Naive thymus-derived CD8-positive, alpha-beta T cell (primary cell): ENCODE measurements around the gene SPATA4. TPM values are rescaled to one million over a fixed set of nuclear protein-coding genes. Genes with fewer than 3 reads are reported as not detected.

Experiments used
- ATAC-seq, 2 donors: fragments of 150-1000 bp; cut with Tn5 transposase in 1 of 2; sonication (Bioruptor Pico), chemical (Tn5 transposase) in 1 of 2; 1 replicate in 1 of 2; 2 replicates in 1 of 2; pipeline ENCODE4 v1.10.0; 2021; ENCODE audit warnings: mild to moderate bottlenecking in 2 of 2, moderate library complexity in 2 of 2
- POLR2A ChIA-PET: fragments of 350-600 bp; sonication (Branson Sonifier 250); formaldehyde crosslinking; loops from one replicate; lab custom pipeline; 2021; ENCODE audit warnings: antibody characterized with exemption; lab: Charles Lee
- DNase-seq, 10 donors: peaks; one replicate each; pipeline versions ENCODE4 v3.0.0 to v3.0.0-alpha.2; 2020 to 2022
- H3K27ac Mint-ChIP-seq, 10 donors: one replicate each; pipeline ENCODE4 v1.8.0; 2020 to 2022; ENCODE audit warnings: mild to moderate bottlenecking in 10 of 10, mixed read lengths in 10 of 10, moderate library complexity in 4 of 10, inconsistent platforms in 1 of 10
- H3K27me3 Mint-ChIP-seq, 5 donors: one replicate each; pipeline ENCODE4 v1.8.0; 2021 to 2022; ENCODE audit warnings: mixed read lengths in 5 of 5
- H3K36me3 Mint-ChIP-seq, 3 donors: one replicate each; pipeline ENCODE4 v1.8.0; 2020 to 2022; ENCODE audit warnings: mixed read lengths in 3 of 3, mild to moderate bottlenecking in 2 of 3, inconsistent platforms in 1 of 3
- H3K4me1 Mint-ChIP-seq, 4 donors: one replicate each; pipeline ENCODE4 v1.8.0; 2021 to 2022; ENCODE audit warnings: mixed read lengths in 4 of 4
- H3K4me3 Mint-ChIP-seq, 10 donors: one replicate each; pipeline ENCODE4 v1.8.0; 2020 to 2022; ENCODE audit warnings: mild to moderate bottlenecking in 10 of 10, mixed read lengths in 10 of 10, moderate library complexity in 6 of 10, inconsistent platforms in 1 of 10
- H3K9me3 Mint-ChIP-seq, 9 donors: one replicate each; pipeline ENCODE4 v1.8.0; 2020 to 2022; ENCODE audit warnings: mixed read lengths in 9 of 9, mild to moderate bottlenecking in 3 of 9, inconsistent platforms in 1 of 9, moderate library complexity in 1 of 9
- polyA plus RNA-seq, 3 donors: library from polyadenylated mRNA; unstranded; fragments of 300-500 nt; fragmentation: Illumina TruSeq; gene quantifications; one replicate each; pipeline ENCODE4 v1.2.3, GENCODE V29; 2021
- total RNA-seq, 8 experiments: library from RNA in 2 of 8; stranded (reverse) in 2 of 8; gene quantifications; one replicate each; pipeline ENCODE4 v1.2.3 and lab custom pipeline; 2021 to 2026

Gene SPATA4
- total and polyA plus RNA-seq, 5 experiments from 2014 or later = not detected

DNA sequence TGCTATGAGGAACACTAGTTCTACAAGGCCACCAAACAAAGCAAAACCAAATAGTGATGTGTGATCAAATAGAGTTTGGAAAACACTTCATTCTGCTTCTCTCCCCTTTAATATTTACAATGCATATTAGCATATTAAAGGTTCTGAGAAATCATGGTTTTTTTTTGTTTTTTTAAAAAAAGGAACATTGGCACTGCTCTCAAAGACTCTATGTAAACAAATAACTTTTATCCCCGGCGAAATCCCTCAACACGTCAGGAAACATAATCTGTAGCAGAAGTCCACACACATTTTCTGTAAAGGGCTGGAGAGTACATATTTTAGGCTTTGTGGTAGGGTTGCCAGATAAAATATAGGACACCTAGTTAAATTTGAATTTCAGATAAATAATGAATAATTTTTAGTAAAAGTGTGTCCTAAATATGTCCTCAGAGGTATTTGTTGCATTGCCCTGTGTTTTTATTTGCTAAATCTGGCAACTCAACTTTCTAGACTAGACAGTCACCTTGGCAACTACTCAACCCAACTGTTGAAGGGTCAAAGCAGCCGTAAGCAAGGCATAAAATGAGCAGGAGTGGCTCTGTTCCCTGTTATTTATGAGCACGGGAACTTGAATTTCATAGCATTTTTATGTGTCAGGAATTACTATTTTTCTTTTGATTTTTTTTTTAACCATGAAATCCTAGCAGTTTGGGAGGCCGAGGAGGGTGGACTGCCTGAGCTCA lies 8.6 kb downstream of the SPATA4 start:
- Mint-ChIP-seq H3K9me3 (no peaks in the 10 kb centered on the region), H3K4me1 (no peaks in the 10 kb centered on the region), H3K27ac (no peak overlapping the region), H3K4me3 (no peak overlapping the region), H3K36me3 (no peaks in the 10 kb centered on the region), H3K27me3 (peaks cover 13 to 43% (median 18%) of the 10 kb centered on the region in 5 donors)
- ATAC-seq = no peak
- POLR2A ChIA-PET = no interaction called here
- no peak for DNase-seq

DNA sequence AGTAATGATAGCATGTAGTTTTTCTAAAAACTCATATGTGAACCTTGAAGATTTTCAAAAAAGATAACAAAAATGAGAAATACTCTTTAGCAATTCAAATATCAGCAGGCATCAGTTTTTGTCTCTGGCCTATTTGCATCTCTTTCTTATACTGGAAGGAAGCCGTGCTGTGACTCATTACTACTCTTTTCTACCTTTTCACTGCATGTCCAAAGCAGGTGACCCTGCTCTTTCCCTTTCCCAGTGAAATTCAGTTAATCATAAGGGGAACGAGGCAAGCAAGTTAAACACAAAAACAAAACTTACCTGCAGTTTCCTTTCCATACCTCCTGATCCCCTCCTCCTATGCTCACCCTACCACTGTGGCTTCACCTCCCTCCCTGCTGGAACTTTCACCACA lies 9.3 kb downstream of the SPATA4 start:
- no peaks in the 10 kb centered on the region for H3K9me3 Mint-ChIP-seq
- no peaks in the 10 kb centered on the region for H3K4me1 Mint-ChIP-seq

DNA sequence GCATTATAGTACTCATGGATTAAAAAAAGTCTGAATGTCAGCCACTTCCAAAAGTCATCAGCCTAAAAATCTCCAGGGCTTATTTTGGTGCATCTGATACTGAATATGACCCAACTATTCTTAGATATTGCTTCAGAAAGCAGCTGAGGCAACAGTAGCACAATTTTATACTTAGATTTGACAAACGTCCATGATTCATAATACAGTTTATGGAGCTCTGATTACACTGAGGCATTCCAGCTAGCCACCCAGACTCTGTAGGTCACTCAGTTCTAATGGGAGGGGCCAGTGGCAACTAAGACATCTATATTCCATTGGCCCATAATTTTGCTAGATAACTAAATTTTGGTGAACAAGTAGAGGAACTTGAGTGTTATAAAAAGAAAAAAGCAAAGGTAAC lies 10.3 kb downstream of the SPATA4 start:
- Mint-ChIP-seq H3K9me3 (no peaks in the 10 kb centered on the region), H3K4me1 (no peaks in the 10 kb centered on the region)

More for the DNA sequence above, 9.3 kb downstream of the SPATA4 start:
- Mint-ChIP-seq H3K27me3 (peaks cover 11 to 35% (median 13%) of the 10 kb centered on the region in 5 donors), H3K27ac (no peak overlapping the region), H3K4me3 (no peak overlapping the region), H3K36me3 (no peaks in the 10 kb centered on the region)
- POLR2A ChIA-PET = no interaction called here
- DNase-seq (no peak), ATAC-seq (no peak)

DNA sequence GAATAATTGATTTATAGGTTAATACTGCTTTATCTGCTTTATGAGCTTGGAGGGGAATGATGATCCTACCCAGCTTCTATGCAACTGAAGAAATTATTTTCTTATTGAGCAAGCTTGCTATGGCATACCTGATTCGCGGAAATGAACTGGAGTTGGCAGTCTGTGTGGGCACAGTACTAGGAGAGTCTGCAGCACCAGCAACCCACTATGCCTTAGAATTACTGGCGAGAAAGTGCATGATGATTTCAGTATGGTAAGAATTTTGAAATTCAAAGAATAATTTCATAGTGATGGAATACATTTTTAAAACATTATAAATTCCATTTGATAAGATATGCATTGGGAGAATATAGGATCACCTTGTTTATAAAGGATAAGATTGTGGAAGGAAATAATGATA lies 32.3 kb downstream of the SPATA4 start:
- DNase-seq (no peak), ATAC-seq (no peak)
- Mint-ChIP-seq H3K9me3 (no peaks in the 10 kb centered on the region), H3K36me3 (peaks cover 0 to 2% (median 0%) of the 10 kb centered on the region in 3 donors), H3K27me3 (peaks cover 0 to 6% (median 0%) of the 10 kb centered on the region in 5 donors), H3K4me3 (no peak overlapping the region), H3K4me1 (no peaks in the 10 kb centered on the region), H3K27ac (no peak overlapping the region)
- POLR2A ChIA-PET = no interaction called here

More for the DNA sequence above, 10.3 kb downstream of the SPATA4 start:
- peaks cover 10 to 35% (median 13%) of the 10 kb centered on the region in 5 donors for H3K27me3 Mint-ChIP-seq
- no peak for DNase-seq
- POLR2A ChIA-PET = no interaction called here
- no peak for ATAC-seq
- H3K27ac Mint-ChIP-seq = no peak overlapping the region
- H3K4me3 Mint-ChIP-seq = no peak overlapping the region
- H3K36me3 Mint-ChIP-seq = no peaks in the 10 kb centered on the region

DNA sequence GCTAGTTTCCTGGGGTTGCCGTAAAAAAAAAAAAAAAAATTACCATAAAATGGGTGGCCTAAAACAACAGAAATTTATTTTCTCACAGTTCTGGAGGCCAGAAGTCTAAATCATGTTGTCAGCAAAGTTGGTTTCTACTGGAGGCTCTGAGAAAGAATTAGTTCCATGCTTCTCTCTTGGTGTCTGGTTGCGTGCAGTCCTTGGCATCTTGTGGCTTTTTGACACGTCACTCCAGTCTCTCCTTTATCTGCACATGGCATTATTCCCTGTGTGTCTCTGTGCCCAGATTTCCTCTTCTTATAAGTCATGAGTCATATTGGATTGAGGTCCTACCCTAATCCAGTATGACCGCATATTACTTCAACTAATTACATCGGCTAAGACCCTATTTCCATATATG lies 38.7 kb downstream of the SPATA4 start:
- H3K36me3 Mint-ChIP-seq = no peaks in the 10 kb centered on the region
- H3K9me3 Mint-ChIP-seq = no peaks in the 10 kb centered on the region
- no peak overlapping the region for H3K4me3 Mint-ChIP-seq
- DNase-seq = no peak
- no peak for ATAC-seq
- POLR2A ChIA-PET = no interaction called here
- no peaks in the 10 kb centered on the region for H3K4me1 Mint-ChIP-seq
- H3K27ac Mint-ChIP-seq = no peak overlapping the region
- peaks cover 0 to 1% (median 0%) of the 10 kb centered on the region in 5 donors for H3K27me3 Mint-ChIP-seq

DNA sequence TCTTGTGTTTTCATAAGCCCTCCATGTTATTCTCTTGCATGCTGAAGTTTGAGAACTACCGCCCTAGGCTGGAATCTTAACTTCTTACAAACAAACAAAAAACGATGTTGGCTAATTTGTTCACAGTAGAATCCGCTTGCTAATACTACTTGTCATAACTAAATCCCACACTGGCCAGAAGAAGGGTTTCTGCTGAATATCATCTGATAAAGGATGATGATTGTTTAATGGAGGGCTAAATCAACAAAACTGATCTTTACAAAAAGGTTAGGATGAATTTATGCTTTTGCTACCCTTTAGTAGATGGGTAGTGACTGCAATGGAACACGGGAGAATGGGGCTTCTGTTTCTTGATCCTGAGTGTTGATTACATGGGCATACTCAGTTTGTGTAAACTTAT lies 42.3 kb downstream of the SPATA4 start:
- Mint-ChIP-seq H3K27me3 (peaks cover 0 to 1% (median 0%) of the 10 kb centered on the region in 5 donors), H3K36me3 (no peaks in the 10 kb centered on the region), H3K9me3 (no peaks in the 10 kb centered on the region), H3K4me3 (no peak overlapping the region), H3K27ac (no peak overlapping the region), H3K4me1 (no peaks in the 10 kb centered on the region)
- ATAC-seq (no peak), DNase-seq (no peak)
- POLR2A ChIA-PET = no interaction called here

DNA sequence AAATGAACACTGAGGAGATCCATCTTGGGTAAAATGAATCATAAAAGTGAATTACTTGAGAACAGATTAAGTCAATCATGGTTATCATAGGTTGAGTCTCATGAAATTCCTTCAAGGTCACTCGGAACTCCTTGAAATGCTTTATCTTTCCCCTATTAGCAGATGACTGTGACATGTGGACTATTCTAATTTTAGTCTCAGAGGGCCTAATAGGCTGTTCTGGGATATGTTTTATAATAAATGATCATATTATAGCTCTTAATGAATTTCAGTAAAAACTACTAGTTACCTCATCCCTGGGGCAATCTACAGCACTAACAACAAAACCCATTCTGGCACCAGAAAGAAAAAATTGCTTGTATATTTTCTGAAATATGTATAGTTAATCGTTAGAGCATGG lies 44.7 kb downstream of the SPATA4 start:
- POLR2A ChIA-PET = no interaction called here
- no peak overlapping the region for H3K4me3 Mint-ChIP-seq
- ATAC-seq = no peak

DNA sequence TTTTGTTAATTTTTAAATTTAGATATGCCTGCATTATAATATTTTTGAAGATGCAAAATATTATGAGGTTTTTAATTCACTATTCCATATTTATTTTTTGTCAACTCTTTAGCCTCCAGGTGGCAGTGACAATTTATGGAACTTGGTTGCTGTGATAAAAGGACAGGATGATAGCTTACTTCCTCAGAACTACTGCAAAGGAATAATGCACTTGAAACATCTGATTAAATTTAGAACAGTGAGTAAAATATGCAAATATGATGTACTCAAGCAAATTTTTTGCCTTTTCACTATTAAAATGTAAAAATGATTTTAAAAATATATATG lies 45.1 kb downstream of the SPATA4 start:
- ATAC-seq (no peak), DNase-seq (no peak)
- no peaks in the 10 kb centered on the region for H3K36me3 Mint-ChIP-seq
- no peaks in the 10 kb centered on the region for H3K27me3 Mint-ChIP-seq
- H3K9me3 Mint-ChIP-seq = no peaks in the 10 kb centered on the region
- no peaks in the 10 kb centered on the region for H3K4me1 Mint-ChIP-seq
- POLR2A ChIA-PET = no interaction called here
- no peak overlapping the region for H3K4me3 Mint-ChIP-seq
- H3K27ac Mint-ChIP-seq = no peak overlapping the region

More for the DNA sequence above, 44.7 kb downstream of the SPATA4 start:
- no peaks in the 10 kb centered on the region for H3K4me1 Mint-ChIP-seq
- no peak overlapping the region for H3K27ac Mint-ChIP-seq
- no peaks in the 10 kb centered on the region for H3K9me3 Mint-ChIP-seq
- no peaks in the 10 kb centered on the region for H3K36me3 Mint-ChIP-seq
- DNase-seq = no peak
- no peaks in the 10 kb centered on the region for H3K27me3 Mint-ChIP-seq

DNA sequence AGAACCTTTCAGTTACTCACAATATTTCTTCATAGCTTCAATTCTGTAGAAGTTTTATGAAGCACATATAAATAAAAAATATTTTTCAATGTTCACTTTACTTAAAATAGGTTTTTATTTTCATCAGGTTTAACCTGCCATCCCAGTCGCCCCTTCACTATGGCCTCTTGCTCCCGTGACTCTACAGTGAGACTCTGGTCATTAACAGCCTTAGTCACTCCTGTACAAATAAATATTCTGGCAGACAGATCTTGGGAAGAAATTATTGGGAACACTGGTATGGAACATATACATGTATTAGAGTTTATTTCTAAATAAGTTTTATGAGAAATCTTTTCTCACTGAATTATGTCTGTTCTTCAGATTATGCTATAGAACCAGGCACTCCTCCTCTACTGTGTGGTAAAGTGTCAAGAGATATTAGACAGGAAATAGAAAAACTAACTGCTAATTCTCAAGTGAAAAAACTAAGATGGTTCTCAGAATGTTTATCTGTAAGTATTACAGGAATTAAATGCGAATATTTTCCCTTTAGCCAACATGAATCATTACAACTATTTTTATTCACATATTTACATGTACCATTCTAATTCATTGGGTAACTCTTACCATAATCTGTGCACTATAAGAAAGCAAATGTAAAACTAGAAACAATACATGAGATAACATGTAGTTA lies 45.6 kb downstream of the SPATA4 start:
- H3K27ac Mint-ChIP-seq = no peak overlapping the region
- H3K4me1 Mint-ChIP-seq = no peaks in the 10 kb centered on the region
- H3K9me3 Mint-ChIP-seq = no peaks in the 10 kb centered on the region
- no peaks in the 10 kb centered on the region for H3K27me3 Mint-ChIP-seq
- H3K4me3 Mint-ChIP-seq = no peak overlapping the region
- no peaks in the 10 kb centered on the region for H3K36me3 Mint-ChIP-seq
- POLR2A ChIA-PET = no interaction called here
- no peak for DNase-seq
- ATAC-seq = no peak

DNA sequence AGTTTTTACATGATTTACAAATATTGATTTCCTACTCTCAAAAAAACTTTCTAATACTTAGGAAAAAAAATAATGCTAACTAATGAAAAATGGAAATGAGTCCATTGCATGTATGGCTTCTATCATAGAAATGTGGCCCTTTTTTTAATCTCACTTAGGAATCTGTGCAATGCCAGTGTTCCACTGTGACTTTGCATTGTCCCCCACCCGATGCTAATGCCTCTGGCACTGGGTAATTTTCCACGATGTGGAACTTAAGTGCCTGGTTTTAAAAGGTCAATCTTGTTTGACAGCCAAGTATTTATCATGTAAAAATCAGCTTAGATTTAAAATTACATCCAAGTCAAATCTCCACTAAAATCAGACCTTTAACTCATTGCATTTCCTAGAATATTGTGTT lies 53.1 kb downstream of the SPATA4 start:
- H3K36me3 Mint-ChIP-seq = no peaks in the 10 kb centered on the region
- H3K27ac Mint-ChIP-seq = peak overlapping the region in 1 of 10 donors; percentile 57
- ATAC-seq = no peak
- DNase-seq = no peak
- H3K4me1 Mint-ChIP-seq = no peaks in the 10 kb centered on the region
- H3K4me3 Mint-ChIP-seq = no peak overlapping the region
- peaks cover 0 to 4% (median 0%) of the 10 kb centered on the region in 5 donors for H3K27me3 Mint-ChIP-seq
- POLR2A ChIA-PET = no interaction called here
- no peaks in the 10 kb centered on the region for H3K9me3 Mint-ChIP-seq

DNA sequence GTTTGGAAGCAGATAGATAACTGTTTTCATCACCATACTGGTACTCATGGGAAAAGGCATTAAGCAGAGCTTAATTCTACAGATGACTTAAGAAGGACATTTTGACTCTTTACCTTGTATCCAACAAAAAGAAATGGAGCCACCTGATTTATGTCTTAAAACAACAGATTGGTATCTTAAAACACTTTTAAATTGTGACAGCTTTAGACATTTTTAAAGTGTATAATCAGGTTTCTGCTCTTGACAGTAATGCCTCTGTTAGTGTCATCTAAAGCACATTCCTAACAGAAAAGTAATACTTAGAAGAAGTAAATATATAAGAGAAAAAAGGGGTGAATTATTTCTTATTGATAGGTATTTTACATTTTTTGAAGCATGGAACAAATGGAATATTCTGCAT lies 55.9 kb downstream of the SPATA4 start:
- no peak overlapping the region for H3K27ac Mint-ChIP-seq
- H3K4me1 Mint-ChIP-seq = no peaks in the 10 kb centered on the region
- ATAC-seq (no peak), DNase-seq (no peak)
- H3K9me3 Mint-ChIP-seq = no peaks in the 10 kb centered on the region
- no peaks in the 10 kb centered on the region for H3K36me3 Mint-ChIP-seq
- POLR2A ChIA-PET = no interaction called here
- H3K27me3 Mint-ChIP-seq = peaks cover 0 to 4% (median 0%) of the 10 kb centered on the region in 5 donors
- H3K4me3 Mint-ChIP-seq = no peak overlapping the region

DNA sequence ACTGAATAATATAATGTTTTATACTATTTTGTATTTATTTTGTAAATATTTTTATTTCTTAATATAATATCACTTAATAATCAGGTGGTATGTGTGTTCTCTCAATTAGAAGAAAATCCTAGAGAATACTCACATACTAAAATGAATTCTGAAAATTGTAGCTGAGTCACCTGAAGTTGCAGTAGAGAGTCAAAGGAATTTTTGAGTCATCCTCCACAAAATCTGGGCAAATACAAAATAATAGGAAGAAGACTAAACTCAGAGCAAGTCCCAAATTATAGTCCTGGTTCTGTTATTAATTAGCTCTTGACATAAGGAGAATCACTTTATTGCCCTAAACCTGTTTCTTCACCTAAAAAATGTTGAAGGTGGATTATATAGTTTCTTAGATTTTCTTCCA lies 57.8 kb downstream of the SPATA4 start:
- Mint-ChIP-seq H3K27me3 (peaks cover 0 to 1% (median 0%) of the 10 kb centered on the region in 5 donors), H3K4me1 (no peaks in the 10 kb centered on the region), H3K4me3 (no peak overlapping the region), H3K9me3 (no peaks in the 10 kb centered on the region), H3K27ac (no peak overlapping the region), H3K36me3 (no peaks in the 10 kb centered on the region)
- ATAC-seq = no peak
- POLR2A ChIA-PET = no interaction called here
- DNase-seq = no peak

DNA sequence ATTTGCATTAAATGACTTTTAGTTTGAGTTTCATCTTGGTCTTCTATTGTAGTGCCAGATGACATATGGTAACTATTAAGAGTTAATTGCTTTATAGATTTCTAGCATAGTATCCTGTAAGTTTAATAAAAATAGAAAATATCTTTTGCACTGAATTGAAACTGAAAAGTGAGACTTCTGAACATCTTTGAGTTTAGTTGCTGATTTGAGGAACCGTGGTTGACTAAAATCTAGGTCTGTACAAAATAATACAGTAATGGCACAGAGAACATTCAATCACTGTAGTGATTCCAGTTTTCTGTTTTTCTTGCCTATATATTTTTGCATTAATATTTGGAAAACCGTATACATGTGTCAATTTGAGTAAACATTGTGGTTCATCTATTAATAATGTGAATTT lies 60.7 kb downstream of the SPATA4 start:
- ATAC-seq = no peak
- no peak for DNase-seq
- POLR2A ChIA-PET = no interaction called here
- Mint-ChIP-seq H3K36me3 (no peaks in the 10 kb centered on the region), H3K27ac (no peak overlapping the region), H3K4me1 (no peaks in the 10 kb centered on the region), H3K9me3 (no peaks in the 10 kb centered on the region), H3K27me3 (peaks cover 0 to 1% (median 0%) of the 10 kb centered on the region in 5 donors), H3K4me3 (no peak overlapping the region)
